A673 (cell line): Measurements from ENCODE around the gene IGSF6. TPM values are rescaled to one million over a fixed set of nuclear protein-coding genes. Genes with fewer than 3 reads are reported as not detected.

Experiments used
- BruUV-seq: library from RNA; stranded (reverse); fragments of 400-500 nt; replicated peaks from 2 replicates; lab custom pipeline; 2021; lab: Mats Ljungman, UMichigan
- CTCF ChIA-PET: fragments of 300-600 bp; sonication (Branson Sonifier 250); formaldehyde crosslinking; loops from one replicate; lab custom pipeline; 2022; ENCODE audit warnings: antibody characterized with exemption; lab: Charles Lee
- POLR2A ChIA-PET: fragments of 300-600 bp; sonication (Branson Sonifier 250); formaldehyde crosslinking; loops from one replicate; lab custom pipeline; 2022; ENCODE audit warnings: antibody characterized with exemption; ENCODE audit not compliant: low non-redundant PET; lab: Charles Lee
- DNase-seq: peaks from one replicate; pipeline ENCODE4 v3.0.0-alpha.2; 2015; ENCODE audit warnings: low spot score
- H3K27ac ChIP-seq: fragments of 200-600 bp; sonication (generic); 2 replicates; pipeline ENCODE4 v1.5.1; 2016; ENCODE audit warnings: mixed run types, low read depth, mild to moderate bottlenecking, mixed read lengths, antibody characterized with exemption, low read length; ENCODE audit not compliant: poor library complexity, severe bottlenecking
- H3K27me3 ChIP-seq: fragments of 200-600 bp; sonication (generic); replicated peaks from 2 replicates; pipeline ENCODE4 v1.6.1; 2017; ENCODE audit warnings: mixed run types, low read depth, mild to moderate bottlenecking, mixed read lengths, antibody characterized with exemption, low read length; ENCODE audit not compliant: insufficient read depth, poor library complexity
- H3K36me3 ChIP-seq: fragments of 200-600 bp; sonication (generic); 2 replicates; pipeline ENCODE4 v1.6.1; 2016; ENCODE audit warnings: mixed run types, mild to moderate bottlenecking, mixed read lengths, antibody characterized with exemption, low read length; ENCODE audit not compliant: insufficient read depth, poor library complexity, severe bottlenecking
- H3K4me1 ChIP-seq: fragments of 200-600 bp; sonication (generic); 2 replicates; pipeline ENCODE4 v1.6.1; 2017; ENCODE audit warnings: mixed run types, mild to moderate bottlenecking, mixed read lengths, antibody characterized with exemption, low read length; ENCODE audit not compliant: insufficient read depth, poor library complexity, severe bottlenecking
- H3K4me3 ChIP-seq: fragments of 200-600 bp; sonication (generic); 2 replicates; pipeline ENCODE4 v1.5.1; 2016; ENCODE audit warnings: low read depth, mixed run types, mild to moderate bottlenecking, mixed read lengths, low read length; ENCODE audit not compliant: poor library complexity, severe bottlenecking
- H3K9me3 ChIP-seq: fragments of 200-600 bp; sonication (generic); 2 replicates; pipeline ENCODE4 v1.6.1; 2016; ENCODE audit warnings: mixed run types, low read depth, mild to moderate bottlenecking, mixed read lengths, antibody characterized with exemption, low read length; ENCODE audit not compliant: poor library complexity, severe bottlenecking
- EZH2 ChIP-seq: fragments of 200-600 bp; sonication (generic); IDR thresholded peaks from 2 replicates; pipeline ENCODE4 v1.6.1; 2017; ENCODE audit warnings: borderline replicate concordance, low read depth, mild to moderate bottlenecking, mixed read lengths, antibody characterized with exemption, low read length; ENCODE audit not compliant: poor library complexity, severe bottlenecking
- intact Hi-C: fragments of 100-400 bp; cut with micrococcal nuclease; formaldehyde crosslinking; loops from one replicate; pipeline ENCODE4 v1.10.0; 2022; ENCODE audit not compliant: unreplicated experiment
- total RNA-seq: library from RNA; stranded (reverse); gene quantifications from 2 replicates; pipeline ENCODE4 v1.2.3, GENCODE V29; 2021
- TF ChIP-seq, protein P1 (sequence below): fragments of 300-800, 200-600 bp; sonication (generic); conservative IDR thresholded peaks from 2 replicates; pipeline ENCODE4 v1.5.1; 2017; ENCODE audit warnings: low read depth, mild to moderate bottlenecking, antibody characterized with exemption, low read length, moderate library complexity, mixed read lengths

IGSF6 gene
- total RNA-seq, 1 experiment from 2014 or later: not detected

DNA sequence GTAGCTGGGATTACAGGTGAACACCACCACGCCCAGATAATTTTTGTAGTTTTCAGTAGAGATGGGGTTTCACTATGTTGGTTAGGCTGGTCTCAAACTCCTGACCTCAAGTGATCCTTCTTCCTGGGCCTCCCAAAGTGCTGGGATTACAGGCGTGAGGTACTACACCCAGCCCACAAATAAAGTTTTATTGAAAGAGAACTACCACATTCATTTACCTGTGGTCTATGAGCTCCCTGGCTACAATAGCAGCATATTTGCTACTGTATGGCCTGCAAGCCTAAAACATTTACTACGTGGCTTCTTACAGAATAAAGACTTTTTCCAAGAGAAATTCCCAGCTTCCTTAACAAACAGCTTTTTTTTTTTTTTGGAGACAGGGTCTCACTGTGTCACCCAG, 49.6 kb downstream of the IGSF6 start:
- DNase-seq: no peak
- no peaks in the 10 kb centered on the region for H3K36me3 ChIP-seq
- TF ChIP-seq, protein P1, sequence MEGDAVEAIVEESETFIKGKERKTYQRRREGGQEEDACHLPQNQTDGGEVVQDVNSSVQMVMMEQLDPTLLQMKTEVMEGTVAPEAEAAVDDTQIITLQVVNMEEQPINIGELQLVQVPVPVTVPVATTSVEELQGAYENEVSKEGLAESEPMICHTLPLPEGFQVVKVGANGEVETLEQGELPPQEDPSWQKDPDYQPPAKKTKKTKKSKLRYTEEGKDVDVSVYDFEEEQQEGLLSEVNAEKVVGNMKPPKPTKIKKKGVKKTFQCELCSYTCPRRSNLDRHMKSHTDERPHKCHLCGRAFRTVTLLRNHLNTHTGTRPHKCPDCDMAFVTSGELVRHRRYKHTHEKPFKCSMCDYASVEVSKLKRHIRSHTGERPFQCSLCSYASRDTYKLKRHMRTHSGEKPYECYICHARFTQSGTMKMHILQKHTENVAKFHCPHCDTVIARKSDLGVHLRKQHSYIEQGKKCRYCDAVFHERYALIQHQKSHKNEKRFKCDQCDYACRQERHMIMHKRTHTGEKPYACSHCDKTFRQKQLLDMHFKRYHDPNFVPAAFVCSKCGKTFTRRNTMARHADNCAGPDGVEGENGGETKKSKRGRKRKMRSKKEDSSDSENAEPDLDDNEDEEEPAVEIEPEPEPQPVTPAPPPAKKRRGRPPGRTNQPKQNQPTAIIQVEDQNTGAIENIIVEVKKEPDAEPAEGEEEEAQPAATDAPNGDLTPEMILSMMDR: no peak
- no TSS peak for BruUV-seq
- H3K4me3 ChIP-seq: no peak overlapping the region
- ChIA-PET POLR2A (no interaction called here), CTCF (no interaction called here)
- H3K27me3 ChIP-seq: no peaks in the 10 kb centered on the region
- peaks cover 23% of the 10 kb centered on the region for H3K4me1 ChIP-seq
- intact Hi-C loops: no loop called here
- H3K9me3 ChIP-seq: no peaks in the 10 kb centered on the region
- H3K27ac ChIP-seq: no peak overlapping the region

DNA sequence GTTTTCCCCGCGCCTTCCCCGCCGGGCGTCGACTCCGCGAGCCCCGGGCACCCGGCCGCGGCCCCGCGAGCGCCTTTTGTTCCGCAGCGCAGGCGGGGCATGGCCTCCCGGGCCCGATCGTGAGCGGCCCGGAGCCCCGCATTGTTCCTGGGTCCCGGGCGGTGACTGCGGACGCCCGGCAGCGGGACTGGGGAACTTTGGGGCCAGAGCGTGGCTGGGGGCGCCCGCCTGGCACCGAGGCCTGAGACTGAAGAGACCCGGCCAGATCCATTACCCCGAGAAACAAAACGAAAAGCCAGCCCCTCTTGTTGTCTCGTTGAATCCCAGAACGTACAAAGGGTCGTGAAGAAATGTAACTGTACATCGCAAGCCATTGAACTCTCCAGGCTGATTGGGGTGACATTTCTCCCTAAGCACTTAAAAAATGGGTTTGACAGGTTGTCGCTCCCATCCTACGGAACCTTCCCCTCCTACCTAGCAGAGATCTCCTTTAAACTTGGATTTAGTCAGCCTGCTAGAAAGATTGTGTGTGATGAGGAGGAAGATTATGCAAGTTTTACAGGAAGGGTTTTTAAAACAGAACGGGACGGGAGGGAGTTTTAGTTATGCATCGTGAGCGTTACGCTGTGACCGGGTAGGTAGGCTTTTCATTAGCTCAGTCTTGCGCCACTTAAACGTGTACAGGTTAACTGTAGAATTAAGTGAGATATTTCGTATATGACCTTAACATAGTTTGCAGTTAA, 52.2 kb downstream of the IGSF6 start:
- TF ChIP-seq EZH2: no peak
- TF ChIP-seq, protein P1: no peak
- no TSS peak for BruUV-seq
- Histone ChIP-seq H3K36me3 (no peaks in the 10 kb centered on the region), H3K27me3 (no peaks in the 10 kb centered on the region), H3K27ac (peak overlapping the region; percentile 95), H3K4me1 (peaks cover 23% of the 10 kb centered on the region), H3K4me3 (peak overlapping the region; percentile 94), H3K9me3 (no peaks in the 10 kb centered on the region)
- ChIA-PET POLR2A (interaction anchor here (0.5 kb wide), 1 partner anchor 46 kb away, joined by 12 read pairs; no protein-coding TSS in a partner anchor), CTCF (no interaction called here)
- intact Hi-C loops: no loop called here
- DNase-seq: peak; percentile 39

DNA sequence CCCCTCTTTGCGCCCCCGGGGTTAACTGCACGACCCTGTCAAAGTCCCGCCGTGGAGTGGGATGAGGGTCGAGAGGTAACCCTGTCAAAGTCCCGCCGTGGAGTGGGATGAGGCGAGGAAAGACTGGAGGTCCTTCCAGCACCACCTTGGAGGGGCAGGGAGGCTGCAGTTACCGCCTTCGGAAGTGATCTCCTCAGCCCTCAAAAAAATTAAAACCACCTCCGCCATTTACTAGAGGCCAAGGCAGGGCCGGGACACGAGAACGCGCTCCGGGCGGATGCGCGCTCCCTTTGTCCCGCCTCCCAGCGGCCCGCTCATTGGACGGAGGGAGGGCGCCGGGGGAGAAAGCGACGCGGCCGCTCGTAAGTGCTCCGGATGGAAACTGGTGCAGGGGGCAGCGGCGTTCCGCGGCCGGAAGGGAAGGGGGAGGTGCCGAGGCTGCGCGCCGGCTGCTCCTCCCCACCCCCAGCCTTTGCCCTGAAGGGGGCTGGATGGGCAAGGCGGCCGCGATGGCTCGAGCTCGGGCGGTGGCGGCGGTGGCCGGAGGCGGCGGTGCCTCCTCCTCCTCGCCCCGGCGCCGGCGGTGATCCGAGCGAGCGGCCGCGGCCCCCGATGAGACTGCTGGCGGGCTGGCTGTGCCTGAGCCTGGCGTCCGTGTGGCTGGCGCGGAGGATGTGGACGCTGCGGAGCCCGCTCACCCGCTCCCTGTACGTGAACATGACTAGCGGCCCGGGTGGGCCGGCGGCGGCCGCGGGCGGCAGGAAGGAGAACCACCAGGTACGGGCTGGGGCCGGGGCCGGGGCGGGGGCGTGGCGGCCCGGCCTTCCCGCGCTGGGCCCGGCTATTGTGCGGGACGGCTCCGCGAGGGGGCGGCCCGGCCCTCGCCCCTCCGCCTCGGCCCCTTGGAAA, 53.0 kb downstream of the IGSF6 start, which contains the start of gene METTL9:
TSS of gene METTL9 (plus strand) at position 456 of the 909 bp plus-strand sequence. CDS start at position 613, 157 bp downstream.
- Histone ChIP-seq H3K9me3 (no peaks in the 10 kb centered on the region), H3K4me3 (peak within 1 kb of the TSS; percentile 94), H3K27ac (peak within 1 kb of the TSS; percentile 95), H3K4me1 (peaks cover 18% of the 10 kb centered on the region), H3K36me3 (no peaks in the 10 kb centered on the region), H3K27me3 (no peaks in the 10 kb centered on the region)
- intact Hi-C loops: loop anchor here (5.0 kb wide), 1 partner anchor 43 kb away; no protein-coding TSS in a partner anchor
- peak; percentile 97 for DNase-seq
- BruUV-seq: no TSS peak
- ChIA-PET CTCF (no interaction called here), POLR2A (interaction anchor here (0.5 kb wide), 1 partner anchor 45 kb away, joined by 12 read pairs; no protein-coding TSS in a partner anchor)
- TF ChIP-seq EZH2: no peak
- TF ChIP-seq, protein P1: no peak
